ENCODE data around the gene DNASE1.

Gene DNASE1

GRCh38 chr16:3694051-3694450 lies 39.6 kb downstream of the DNASE1 start:
- DNase-seq (ENCODE audit: insufficient read length, low spot score), result no peak
- FAIRE-seq, result no peak

GRCh38 chr16:3695610-3696369 lies 41.3 kb downstream of the DNASE1 start:
- no peak for DNase-seq (ENCODE audit: insufficient read length, low spot score)
- no peak for FAIRE-seq

- FAIRE-seq (peak; percentile 44), DNase-seq (ENCODE audit: insufficient read length, low spot score) (peak; percentile 57)
Observed at GRCh38 chr16:3696425-3697218, 42.1 kb downstream of the DNASE1 start.

- FAIRE-seq (no peak), DNase-seq (ENCODE audit: insufficient read length, low spot score) (no peak)
Observed at GRCh38 chr16:3698941-3699340, 44.5 kb downstream of the DNASE1 start.

- DNase-seq (ENCODE audit: insufficient read length, low spot score) (no peak), FAIRE-seq (no peak)
Observed at GRCh38 chr16:3701531-3701930, 47.0 kb downstream of the DNASE1 start.

- FAIRE-seq, result no peak
- no peak for DNase-seq (ENCODE audit: insufficient read length, low spot score)
Observed at GRCh38 chr16:3702082-3702481, 47.6 kb downstream of the DNASE1 start.

- FAIRE-seq (no peak), DNase-seq (ENCODE audit: insufficient read length, low spot score) (no peak)
Observed at GRCh38 chr16:3706253-3707012, 51.9 kb downstream of the DNASE1 start.
